HG03378 (cell line): Measurements from ENCODE around the gene SEC23A.

ENCODE experiments used
- ATAC-seq: cut with Tn5 transposase; IDR thresholded peaks from one replicate; pipeline ENCODE4 v1.9.1; 2021; ENCODE audit warnings: mild to moderate bottlenecking, moderate library complexity; ENCODE audit not compliant: unreplicated experiment

Gene SEC23A

GRCh38 chr14:38994731-38995130 lies 108.3 kb downstream of the SEC23A start:
- no peak for ATAC-seq

GRCh38 chr14:38993981-38994380 lies 109.1 kb downstream of the SEC23A start:
- no peak for ATAC-seq

GRCh38 chr14:38992067-38992844 lies 110.8 kb downstream of the SEC23A start:
- ATAC-seq: no peak

- no peak for ATAC-seq
These were observed 111.7 kb downstream of the SEC23A start for GRCh38 chr14:38991299-38991698.

GRCh38 chr14:38989922-38990546 lies 113.0 kb downstream of the SEC23A start:
- ATAC-seq: peak; percentile 98

- no peak for ATAC-seq
These were observed 115.3 kb downstream of the SEC23A start for GRCh38 chr14:38987781-38988180.

- ATAC-seq: no peak
These were observed 120.2 kb downstream of the SEC23A start for GRCh38 chr14:38982837-38983236.

- no peak for ATAC-seq
These were observed 120.8 kb downstream of the SEC23A start for GRCh38 chr14:38982278-38982677.
